ENCODE measurements around the gene RFPL4AL1.

DNA sequence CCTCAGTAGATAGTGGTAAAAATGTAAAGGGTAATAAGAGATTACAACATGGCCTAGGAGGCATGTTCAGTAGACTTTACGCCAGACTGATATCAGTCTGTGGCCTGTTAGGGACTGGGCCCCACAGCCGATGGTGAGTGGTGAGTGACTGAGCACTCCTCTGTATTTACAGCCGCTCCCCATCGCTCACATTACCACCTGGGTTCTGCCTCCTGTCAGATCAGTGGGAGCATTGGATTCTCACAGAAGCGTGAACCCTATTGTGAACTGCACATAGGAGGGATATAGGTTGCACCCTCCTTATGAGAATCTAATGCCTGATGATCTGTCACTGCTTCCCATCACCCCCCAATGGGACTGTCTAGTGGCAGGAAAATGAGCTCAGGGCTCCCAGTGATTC, 45.0 kb downstream of the RFPL4AL1 start:
- TF ChIP-seq, protein P1, sequence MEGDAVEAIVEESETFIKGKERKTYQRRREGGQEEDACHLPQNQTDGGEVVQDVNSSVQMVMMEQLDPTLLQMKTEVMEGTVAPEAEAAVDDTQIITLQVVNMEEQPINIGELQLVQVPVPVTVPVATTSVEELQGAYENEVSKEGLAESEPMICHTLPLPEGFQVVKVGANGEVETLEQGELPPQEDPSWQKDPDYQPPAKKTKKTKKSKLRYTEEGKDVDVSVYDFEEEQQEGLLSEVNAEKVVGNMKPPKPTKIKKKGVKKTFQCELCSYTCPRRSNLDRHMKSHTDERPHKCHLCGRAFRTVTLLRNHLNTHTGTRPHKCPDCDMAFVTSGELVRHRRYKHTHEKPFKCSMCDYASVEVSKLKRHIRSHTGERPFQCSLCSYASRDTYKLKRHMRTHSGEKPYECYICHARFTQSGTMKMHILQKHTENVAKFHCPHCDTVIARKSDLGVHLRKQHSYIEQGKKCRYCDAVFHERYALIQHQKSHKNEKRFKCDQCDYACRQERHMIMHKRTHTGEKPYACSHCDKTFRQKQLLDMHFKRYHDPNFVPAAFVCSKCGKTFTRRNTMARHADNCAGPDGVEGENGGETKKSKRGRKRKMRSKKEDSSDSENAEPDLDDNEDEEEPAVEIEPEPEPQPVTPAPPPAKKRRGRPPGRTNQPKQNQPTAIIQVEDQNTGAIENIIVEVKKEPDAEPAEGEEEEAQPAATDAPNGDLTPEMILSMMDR (IDR thresholded peaks at IDR 0.05), result no peak
- TF ChIP-seq POLR2A (IDR thresholded peaks at IDR 0.05), result no peak
- TF ChIP-seq POLR2AphosphoS5 (IDR thresholded peaks at IDR 0.05), result no peak
- no peak for TF ChIP-seq EP300 (IDR thresholded peaks at IDR 0.05; ENCODE audit: low read depth)
